Glutamatergic neuron (in vitro differentiated cells): ENCODE measurements around the gene PHF23. TPM values are rescaled to one million over a fixed set of nuclear protein-coding genes. Genes with fewer than 3 reads are reported as not detected.
A peak's percentile ranks its signal among the peaks of the same experiment; 100 is the strongest.

Experiments
- DNase-seq: peaks from one replicate; pipeline ENCODE4 v3.0.0; 2022
- H3K27ac Mint-ChIP-seq: one replicate; pipeline ENCODE4 v1.8.0; 2020; ENCODE audit warnings: mild to moderate bottlenecking, mixed read lengths, inconsistent platforms; ENCODE audit not compliant: unreplicated experiment
- H3K27me3 Mint-ChIP-seq: one replicate; pipeline ENCODE4 v1.8.0; 2020; ENCODE audit warnings: mild to moderate bottlenecking, moderate library complexity, mixed read lengths, inconsistent platforms; ENCODE audit not compliant: unreplicated experiment
- H3K36me3 Mint-ChIP-seq: one replicate; pipeline ENCODE4 v1.8.0; 2020; ENCODE audit warnings: mild to moderate bottlenecking, mixed read lengths, inconsistent platforms; ENCODE audit not compliant: unreplicated experiment
- H3K4me1 Mint-ChIP-seq: one replicate; pipeline ENCODE4 v1.8.0; 2020; ENCODE audit warnings: mild to moderate bottlenecking, low read depth, mixed read lengths, inconsistent platforms; ENCODE audit not compliant: unreplicated experiment
- H3K4me3 Mint-ChIP-seq: one replicate; pipeline ENCODE4 v1.8.0; 2020; ENCODE audit warnings: mild to moderate bottlenecking, mixed read lengths, inconsistent platforms; ENCODE audit not compliant: unreplicated experiment
- H3K9me3 Mint-ChIP-seq: one replicate; pipeline ENCODE4 v1.8.0; 2020; ENCODE audit warnings: mild to moderate bottlenecking, moderate library complexity, mixed read lengths, inconsistent platforms; ENCODE audit not compliant: unreplicated experiment
- CTCF ChIP-seq: fragments of 200-600 bp; sonication (generic); IDR thresholded peaks from one replicate; pipeline ENCODE4 v1.5.0; 2021; ENCODE audit not compliant: partially characterized antibody, unreplicated experiment
- total RNA-seq: library from RNA; stranded (reverse); fragmentation: NEBNext Ultra II Directional; extraction: Animal tissue kit (Norgen Biotek cat#: 25700); gene quantifications from one replicate; pipeline ENCODE4 v1.2.1, GENCODE V29; 2021; ENCODE audit not compliant: unreplicated experiment

PHF23 gene
- total RNA-seq, 1 donor from 2014 or later = 72.3 TPM

GRCh38 chr17:7258731-7259554 is 19.7 kb upstream of the PHF23 start:
- Mint-ChIP-seq H3K27ac (no peak overlapping the region), H3K9me3 (peaks cover 2% of the 10 kb centered on the region), H3K4me1 (peaks cover 3% of the 10 kb centered on the region), H3K4me3 (no peak overlapping the region), H3K27me3 (peaks cover 18% of the 10 kb centered on the region), H3K36me3 (peaks cover 2% of the 10 kb centered on the region)
- no peak for TF ChIP-seq CTCF
- no peak for DNase-seq

GRCh38 chr17:7256766-7257456 is 17.7 kb upstream of the PHF23 start:
- Mint-ChIP-seq H3K27me3 (peaks cover 8% of the 10 kb centered on the region), H3K27ac (no peak overlapping the region), H3K9me3 (peaks cover 8% of the 10 kb centered on the region), H3K4me3 (no peak overlapping the region), H3K36me3 (no peaks in the 10 kb centered on the region), H3K4me1 (peaks cover 8% of the 10 kb centered on the region)
- no peak for DNase-seq
- no peak for TF ChIP-seq CTCF

DNA sequence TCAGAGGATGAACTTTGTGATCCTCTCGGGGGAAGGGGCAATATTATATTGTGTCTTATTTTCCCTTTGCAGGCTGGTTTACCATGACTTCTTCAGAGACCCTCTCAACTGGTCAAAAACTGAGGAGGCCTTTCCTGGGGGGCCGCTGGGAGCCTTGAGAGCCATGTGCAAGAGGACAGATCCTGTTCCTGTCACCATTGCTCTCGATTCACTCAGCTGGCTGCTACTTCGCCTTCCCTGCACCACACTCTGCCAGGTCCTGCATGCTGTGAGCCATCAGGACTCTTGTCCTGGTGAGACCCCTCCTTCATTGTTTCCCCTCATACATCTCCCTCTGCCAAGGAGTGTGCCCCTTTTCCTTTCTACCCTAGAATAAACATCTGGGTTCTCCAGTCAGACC is 15.3 kb upstream of the PHF23 start:
- Mint-ChIP-seq H3K9me3 (peaks cover 14% of the 10 kb centered on the region), H3K4me3 (peak overlapping the region; percentile 39), H3K4me1 (peaks cover 16% of the 10 kb centered on the region), H3K36me3 (no peaks in the 10 kb centered on the region), H3K27ac (no peak overlapping the region), H3K27me3 (peaks cover 11% of the 10 kb centered on the region)
- no peak for DNase-seq
- no peak for TF ChIP-seq CTCF

- Mint-ChIP-seq H3K27ac (peak overlapping the region; percentile 98), H3K36me3 (no peaks in the 10 kb centered on the region), H3K9me3 (peaks cover 17% of the 10 kb centered on the region), H3K4me3 (peak overlapping the region; percentile 93), H3K27me3 (peaks cover 13% of the 10 kb centered on the region), H3K4me1 (peaks cover 26% of the 10 kb centered on the region)
- no peak for DNase-seq
- TF ChIP-seq CTCF = no peak
Measured at GRCh38 chr17:7253082-7253481, 13.8 kb upstream of the PHF23 start.
